Posterior vena cava (tissue), 2 donors: ENCODE data around the gene SLC39A12. TPM values are rescaled to one million over a fixed set of nuclear protein-coding genes. Genes with fewer than 3 reads are reported as not detected.
"Not testable (repeated sequence)": the region's sequence is repeated elsewhere in the genome, so short reads cannot be mapped to it uniquely, and the experiment has no call there.

Source experiments
- DNase-seq: peaks from one replicate; pipeline ENCODE4 v3.0.0-alpha.2; 2020; ENCODE audit warnings: low spot score
- intact Hi-C, 2 donors: fragments of 100-400 bp; cut with DNase I; formaldehyde crosslinking; loops; one replicate each; pipeline versions ENCODE4 v1.14.1 to v1.14.2; 2022 to 2023
- long read RNA-seq, 2 donors: library from polyadenylated mRNA; unstranded; transcript quantifications; one replicate each; pipeline ENCODE4 v2.0.0, GENCODE V29; 2020 to 2021
- total RNA-seq, 2 donors: library from RNA; stranded (reverse); fragmentation: NEBNext Ultra II Directional; extraction: Animal tissue kit (Norgen Biotek cat#: 25700); gene quantifications; one replicate each; pipeline ENCODE4 v1.2.1, GENCODE V29; 2021
- donor health status: DM: yes; HTN: yes; CAD: no.
- donor health status: DM: yes; HTN: yes; CAD: no.

Gene SLC39A12
- under 1 TPM; 0.10 to 0.32 TPM for total RNA-seq
- long read RNA-seq, donor 1, result 0 reads
- long read RNA-seq, donor 2, result 0 reads

GRCh38 chr10:17951868-17952371, at the start of gene SLC39A12:
TSS of gene SLC39A12 (plus strand) at chr10:17951918. CDS start at chr10:17953277, 1,359 bp downstream.
- intact Hi-C loops, result no loop called here
- DNase-seq, result no peak

GRCh38 chr10:17904564-17904963, 47.2 kb upstream of the SLC39A12 start:
- intact Hi-C loops, result loop anchor here in 1 of 2 donors (10.0 kb wide), 1 partner anchor 200 kb away; no protein-coding TSS in a partner anchor
- DNase-seq, result no peak

- no peak for DNase-seq
- intact Hi-C loops, result loop anchor here in 1 of 2 donors (10.0 kb wide), 1 partner anchor 199 kb away; no protein-coding TSS in a partner anchor
These were observed 46.2 kb upstream of the SLC39A12 start for GRCh38 chr10:17905491-17905890.

- intact Hi-C loops, result loop anchor here in 1 of 2 donors (10.0 kb wide), 1 partner anchor 199 kb away; no protein-coding TSS in a partner anchor
- DNase-seq, result no peak
These were observed 45.7 kb upstream of the SLC39A12 start for GRCh38 chr10:17906002-17906401.

GRCh38 chr10:17907641-17908040, 44.1 kb upstream of the SLC39A12 start:
- intact Hi-C loops, result loop anchor here in 1 of 2 donors (10.0 kb wide), 1 partner anchor 197 kb away; no protein-coding TSS in a partner anchor
- no peak for DNase-seq

GRCh38 chr10:17910125-17910789, 41.5 kb upstream of the SLC39A12 start:
- intact Hi-C loops, result no loop called here
- DNase-seq, result no peak

GRCh38 chr10:17912754-17913153, 39.0 kb upstream of the SLC39A12 start:
- intact Hi-C loops, result no loop called here
- DNase-seq, result no peak

GRCh38 chr10:17913604-17914003, 38.1 kb upstream of the SLC39A12 start:
- DNase-seq, result no peak
- intact Hi-C loops, result no loop called here

- DNase-seq, result no peak
- intact Hi-C loops, result no loop called here
These were observed 37.3 kb upstream of the SLC39A12 start for GRCh38 chr10:17914169-17915045.

GRCh38 chr10:17915181-17915580, 36.5 kb upstream of the SLC39A12 start:
- intact Hi-C loops, result no loop called here
- no peak for DNase-seq

- no peak for DNase-seq
- intact Hi-C loops, result no loop called here
These were observed 33.4 kb upstream of the SLC39A12 start for GRCh38 chr10:17918187-17918903.

GRCh38 chr10:17921378-17921777, 30.3 kb upstream of the SLC39A12 start:
- no peak for DNase-seq
- intact Hi-C loops, result no loop called here

GRCh38 chr10:17923728-17924127, 28.0 kb upstream of the SLC39A12 start:
- intact Hi-C loops, result no loop called here
- DNase-seq, result no peak

GRCh38 chr10:17943033-17943745, 8.5 kb upstream of the SLC39A12 start:
- intact Hi-C loops, result no loop called here
- DNase-seq, result no peak

GRCh38 chr10:17950269-17950668, 1.4 kb upstream of the SLC39A12 start:
- intact Hi-C loops, DNase-seq: not testable (repeated sequence)

GRCh38 chr10:17950726-17951125, 992 bp upstream of the SLC39A12 start:
- DNase-seq, result no peak
- intact Hi-C loops, result no loop called here

GRCh38 chr10:17954372-17954771, 2.7 kb downstream of the SLC39A12 start:
- intact Hi-C loops, DNase-seq: not testable (repeated sequence)

GRCh38 chr10:17954861-17955260, 3.1 kb downstream of the SLC39A12 start:
- DNase-seq, result no peak
- intact Hi-C loops, result no loop called here

GRCh38 chr10:17958049-17958448, 6.3 kb downstream of the SLC39A12 start:
- DNase-seq, result no peak
- intact Hi-C loops, result no loop called here
